Left forelimb (tissue), 1 donor: Measurements from ENCODE around the gene C11orf21.
A peak's percentile ranks its signal among the peaks of the same experiment; 100 is the strongest.

Experiments used
- DNase-seq: peaks from one replicate; pipeline ENCODE4 v3.0.0-alpha.2; 2018; ENCODE audit warnings: low spot score

Gene C11orf21

GRCh38 chr11:2271327-2272227 lies 30.1 kb downstream of the C11orf21 start:
- peak; percentile 45 for DNase-seq

GRCh38 chr11:2271077-2271326 lies 30.7 kb downstream of the C11orf21 start:
- peak; percentile 66 for DNase-seq

- peak; percentile 66 for DNase-seq
These were observed 31.2 kb downstream of the C11orf21 start, which contains the start of gene ASCL2 for GRCh38 chr11:2270322-2271076. ASCL2 (minus strand) TSS chr11:2270588; CDS start chr11:2270332, 256 bp downstream.

GRCh38 chr11:2269601-2270321 lies 32.0 kb downstream of the C11orf21 start:
- DNase-seq, result peak; percentile 75

- DNase-seq, result peak; percentile 67
These were observed 32.8 kb downstream of the C11orf21 start for GRCh38 chr11:2268729-2269600.

- peak; percentile 50 for DNase-seq
These were observed 33.6 kb downstream of the C11orf21 start for GRCh38 chr11:2267851-2268728.

- DNase-seq, result peak; percentile 60
These were observed 34.3 kb downstream of the C11orf21 start for GRCh38 chr11:2267306-2267850.

- no peak for DNase-seq
These were observed 35.0 kb downstream of the C11orf21 start for GRCh38 chr11:2266586-2267305.

GRCh38 chr11:2265854-2266585 lies 35.7 kb downstream of the C11orf21 start:
- DNase-seq, result peak; percentile 48

GRCh38 chr11:2265396-2265795 lies 36.3 kb downstream of the C11orf21 start:
- DNase-seq, result no peak

GRCh38 chr11:2264366-2265053 lies 37.2 kb downstream of the C11orf21 start:
- peak; percentile 60 for DNase-seq

GRCh38 chr11:2263724-2264360 lies 37.9 kb downstream of the C11orf21 start:
- no peak for DNase-seq

- DNase-seq, result no peak
These were observed 38.6 kb downstream of the C11orf21 start for GRCh38 chr11:2263071-2263565.

GRCh38 chr11:2262301-2263070 lies 39.2 kb downstream of the C11orf21 start:
- peak; percentile 48 for DNase-seq

GRCh38 chr11:2261436-2262230 lies 40.1 kb downstream of the C11orf21 start:
- no peak for DNase-seq
